NCI-H446 (cell line): Measurements from ENCODE around the gene MRPL12.
"Not testable (repeated sequence)": the region's sequence is repeated elsewhere in the genome, so short reads cannot be mapped to it uniquely, and the experiment has no call there.

ENCODE experiments used
- DNase-seq, 2 experiments: peaks; one replicate each; lab custom pipeline; 2025; lab: John Stamatoyannopoulos, UW

MRPL12 gene

DNA sequence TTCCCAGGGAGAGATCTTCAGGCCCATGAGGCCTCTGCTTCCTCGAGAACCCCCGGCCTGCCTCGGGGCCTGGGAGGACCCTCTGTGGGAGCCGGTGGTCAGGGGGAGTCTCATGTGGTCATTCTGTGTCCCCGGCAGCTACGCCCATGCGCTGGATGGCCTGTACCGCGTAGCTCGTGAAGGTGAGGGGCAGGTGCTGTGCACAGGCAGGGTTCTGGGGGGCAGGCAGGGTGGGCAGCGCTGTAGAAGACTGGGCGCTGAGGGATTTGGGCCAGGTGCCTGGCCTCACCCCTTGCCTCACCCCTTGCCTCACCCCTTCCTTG, 13.5 kb downstream of the MRPL12 start:
- no peak for DNase-seq

GRCh38 chr17:81717049-81717765, 14.0 kb downstream of the MRPL12 start:
- no peak for DNase-seq

- no peak for DNase-seq
These were observed 14.6 kb downstream of the MRPL12 start for GRCh38 chr17:81717766-81718089.

- DNase-seq, result no peak
These were observed 16.5 kb downstream of the MRPL12 start for GRCh38 chr17:81719410-81720266.

- DNase-seq, result no peak
These were observed 17.3 kb downstream of the MRPL12 start for GRCh38 chr17:81720267-81721071.

DNA sequence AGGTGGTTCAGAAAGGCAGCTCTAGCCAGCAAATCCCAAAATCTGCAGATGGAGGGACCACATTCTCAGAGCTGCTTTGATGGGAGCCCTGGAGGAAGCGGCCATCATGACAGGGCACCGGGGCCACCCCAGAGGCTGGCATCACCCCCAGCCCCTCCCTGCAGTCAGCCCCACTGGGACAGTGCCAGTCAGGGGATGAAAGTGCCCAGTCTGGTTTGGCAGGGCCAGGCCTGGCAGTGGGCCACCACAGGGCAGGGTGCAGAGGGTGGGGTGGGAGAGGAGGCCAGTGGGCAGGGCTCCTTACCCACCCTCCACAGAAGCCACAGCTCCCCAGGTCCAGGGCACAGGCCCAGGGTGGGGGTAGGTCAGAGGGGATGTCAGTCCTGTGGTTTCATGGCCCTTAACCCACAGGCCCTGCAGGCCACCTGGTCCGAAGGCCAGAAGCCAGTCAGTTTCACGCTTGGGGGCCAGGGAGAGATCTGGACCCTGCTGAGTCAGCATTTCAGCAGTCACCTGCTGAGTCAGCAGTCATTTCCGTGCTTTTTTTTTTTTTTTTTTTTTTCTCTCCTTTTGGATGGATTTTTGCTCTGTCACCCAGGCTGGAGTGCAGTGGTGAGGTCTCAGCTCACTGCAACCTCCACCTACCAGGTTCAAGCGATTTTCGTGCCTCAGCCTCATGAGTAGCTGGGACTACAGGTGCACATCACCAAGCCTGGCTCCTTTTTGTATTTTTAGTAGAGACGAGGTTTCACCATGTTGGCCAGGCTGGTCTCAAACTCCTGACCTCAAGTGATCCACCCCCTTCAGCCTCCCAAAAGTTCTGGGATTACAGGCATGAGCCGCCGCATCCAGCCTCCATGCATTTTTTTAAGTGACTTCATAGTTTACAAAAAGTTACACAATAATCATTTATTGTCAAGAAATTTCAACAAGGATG, 19.3 kb downstream of the MRPL12 start:
- no peak for DNase-seq

DNA sequence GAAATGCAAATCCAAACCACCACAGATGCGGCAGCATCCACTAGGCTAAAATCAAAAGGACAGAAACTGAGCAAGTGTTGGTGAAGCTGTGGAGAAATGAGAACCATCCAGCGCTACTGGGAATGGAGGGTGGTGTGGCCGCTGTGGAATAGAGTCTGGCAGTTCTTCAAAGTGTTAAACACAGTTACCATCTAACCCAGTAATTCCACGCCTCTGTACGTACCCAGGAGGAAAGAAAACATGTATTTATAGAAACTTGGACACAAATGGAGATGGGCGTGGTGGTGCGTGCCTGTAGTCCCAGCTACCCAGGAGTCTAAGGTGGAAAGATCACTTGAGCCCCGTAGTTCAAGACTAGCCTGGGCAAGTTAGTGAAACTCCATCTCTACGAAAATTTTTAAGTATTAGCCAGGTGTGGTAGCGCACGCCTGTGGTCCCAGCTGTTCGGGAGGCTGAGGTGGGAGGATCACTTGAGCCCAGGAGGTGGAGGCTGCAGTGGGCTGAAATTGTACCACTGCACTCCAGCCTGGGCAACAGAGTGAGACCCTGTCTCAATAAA, 20.6 kb downstream of the MRPL12 start:
- no peak for DNase-seq

GRCh38 chr17:81725439-81725838, 22.3 kb downstream of the MRPL12 start:
- DNase-seq, result no peak

- DNase-seq, result no peak
These were observed 22.8 kb downstream of the MRPL12 start for GRCh38 chr17:81726004-81726403.

- DNase-seq, result no peak
These were observed 24.3 kb downstream of the MRPL12 start for GRCh38 chr17:81727324-81728031.

GRCh38 chr17:81733507-81734404, 30.6 kb downstream of the MRPL12 start:
- DNase-seq, result peak; percentile 63 to 87

DNA sequence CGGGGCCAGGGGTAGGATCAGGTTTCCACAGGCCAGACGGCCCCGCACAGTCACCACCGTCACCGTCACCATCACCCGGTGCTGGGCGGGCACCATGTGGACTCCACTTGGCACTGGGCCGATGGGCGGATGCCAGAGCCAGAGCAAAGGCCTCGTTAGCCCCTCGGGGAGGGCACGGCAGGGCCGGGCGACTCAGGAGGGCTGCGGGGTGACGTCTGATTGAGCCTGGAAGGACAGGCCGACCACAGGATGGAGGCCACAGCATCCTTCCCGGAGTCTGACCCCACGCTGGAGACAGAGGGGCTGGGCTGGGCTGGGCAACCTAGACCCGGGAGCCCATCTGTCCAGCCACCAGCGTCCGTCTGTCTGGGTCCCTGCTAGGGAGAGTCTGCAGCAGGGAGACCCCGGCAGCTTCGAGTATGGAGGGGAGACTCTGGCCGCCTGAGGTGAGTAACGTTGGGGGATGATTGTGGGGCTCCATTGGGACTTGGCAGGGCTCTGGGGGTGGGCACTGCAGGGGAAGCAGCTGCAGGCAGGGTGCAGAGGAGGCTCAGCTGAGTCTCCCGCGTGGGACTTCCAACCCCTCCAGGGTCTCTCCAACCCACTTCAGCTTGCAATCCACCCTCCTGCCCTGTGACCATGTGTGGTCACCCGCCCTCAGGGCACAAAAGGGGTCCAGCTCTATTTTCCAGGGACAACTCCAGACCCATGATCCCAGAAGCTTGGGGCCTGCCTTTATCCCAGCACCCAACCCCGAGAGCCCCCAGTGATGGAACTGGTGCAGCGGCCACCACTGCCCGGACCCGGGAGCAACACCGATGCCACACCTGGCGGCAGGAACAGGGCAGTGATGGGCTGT, 31.5 kb downstream of the MRPL12 start:
- peak in 1 of 2 experiments; percentile 49 for DNase-seq

DNA sequence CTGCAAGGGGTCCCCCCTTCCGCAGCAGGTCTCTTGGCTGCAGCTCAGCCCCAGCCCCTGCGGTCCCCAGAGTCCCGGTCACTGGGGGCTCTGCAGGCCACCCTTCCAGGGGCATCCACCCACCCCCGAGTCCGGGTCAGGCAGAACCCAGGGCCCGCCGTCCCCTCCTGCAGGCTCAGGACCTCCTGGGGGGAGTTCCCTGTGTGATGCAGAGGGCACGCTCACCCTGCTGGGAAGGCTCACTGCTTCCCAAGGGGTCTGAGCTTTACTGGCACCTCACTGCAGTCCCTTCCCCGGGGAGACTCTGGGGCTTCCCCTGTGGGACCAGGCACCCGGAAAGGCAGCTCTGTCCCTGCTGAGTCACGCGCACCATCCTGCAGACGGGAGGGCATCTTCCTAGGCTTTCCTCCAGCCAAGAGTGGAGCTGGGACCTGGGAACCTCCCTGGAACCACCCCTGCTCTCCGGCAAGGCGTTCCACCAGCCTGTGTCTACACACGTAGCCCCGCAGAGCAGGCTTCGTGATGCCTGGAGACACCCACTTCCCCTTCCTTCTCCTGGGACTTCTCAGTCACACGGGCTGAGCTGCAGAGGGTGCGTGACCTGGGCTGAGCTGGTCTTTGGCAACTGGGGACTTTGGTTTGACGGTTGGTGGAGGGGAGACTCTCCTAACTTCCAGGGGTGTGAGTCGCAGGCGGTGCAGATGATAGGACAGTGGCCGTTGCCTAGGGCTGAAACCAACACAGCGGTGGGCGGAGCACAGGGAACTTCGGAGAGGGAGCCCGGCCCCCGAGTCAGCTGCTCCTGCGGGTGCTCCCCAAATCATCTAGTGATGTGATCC, 32.3 kb downstream of the MRPL12 start:
- no peak for DNase-seq

DNA sequence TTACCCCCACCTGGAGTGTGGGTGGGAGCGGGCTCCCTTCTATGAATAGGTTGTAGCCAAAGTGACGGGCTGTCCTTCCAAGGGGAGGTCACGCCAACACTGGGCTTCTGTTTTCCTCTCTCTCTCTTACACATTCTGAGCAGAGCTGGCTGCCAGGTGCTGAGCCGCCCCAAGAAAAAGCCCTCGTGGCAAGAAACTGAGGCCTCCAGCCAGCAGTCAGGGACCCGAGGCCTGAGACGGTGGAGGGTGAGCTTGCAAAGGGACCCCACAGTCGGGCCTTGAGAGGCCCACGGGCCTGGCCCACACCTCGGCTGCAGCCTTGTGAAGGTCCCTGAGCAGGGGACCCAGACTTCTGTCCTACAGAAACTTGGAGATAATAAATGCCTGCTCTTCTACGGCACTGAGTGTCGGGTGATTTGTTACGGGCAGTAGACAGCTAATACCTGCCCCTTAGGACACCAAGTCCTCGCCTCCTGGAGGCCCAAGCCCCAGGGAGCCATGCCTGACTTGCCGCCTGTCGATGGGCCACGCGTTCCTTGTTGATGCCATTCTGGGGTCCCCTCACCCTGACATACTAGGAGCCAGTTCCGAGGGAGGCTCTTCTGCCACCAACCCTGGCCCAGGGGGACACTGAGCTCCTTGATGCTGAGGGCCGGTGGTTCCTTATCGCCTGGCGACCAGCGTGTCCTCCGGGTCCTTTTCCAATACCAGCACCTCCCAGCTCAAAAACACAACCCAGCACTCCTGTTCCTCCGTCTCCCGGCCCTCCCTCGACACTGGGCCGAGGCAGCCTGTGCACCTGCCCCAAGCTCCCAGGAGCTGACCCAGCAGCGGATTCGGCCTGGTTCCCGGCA, 35.0 kb downstream of the MRPL12 start:
- DNase-seq, result no peak

- no peak for DNase-seq
These were observed 35.7 kb downstream of the MRPL12 start for GRCh38 chr17:81738801-81739393.

GRCh38 chr17:81739593-81739992, 36.4 kb downstream of the MRPL12 start:
- DNase-seq, result not testable (repeated sequence)
